ENCODE results near the gene AKR1D1. TPM values are rescaled to one million over a fixed set of nuclear protein-coding genes. Genes with fewer than 3 reads are reported as not detected.
A peak's percentile ranks its signal among the peaks of the same experiment; 100 is the strongest.
"Not testable (repeated sequence)": the region's sequence is repeated elsewhere in the genome, so short reads cannot be mapped to it uniquely, and the experiment has no call there.

The AKR1D1 gene
- total RNA-seq, 1 donor from 2014 or later: not detected

DNA sequence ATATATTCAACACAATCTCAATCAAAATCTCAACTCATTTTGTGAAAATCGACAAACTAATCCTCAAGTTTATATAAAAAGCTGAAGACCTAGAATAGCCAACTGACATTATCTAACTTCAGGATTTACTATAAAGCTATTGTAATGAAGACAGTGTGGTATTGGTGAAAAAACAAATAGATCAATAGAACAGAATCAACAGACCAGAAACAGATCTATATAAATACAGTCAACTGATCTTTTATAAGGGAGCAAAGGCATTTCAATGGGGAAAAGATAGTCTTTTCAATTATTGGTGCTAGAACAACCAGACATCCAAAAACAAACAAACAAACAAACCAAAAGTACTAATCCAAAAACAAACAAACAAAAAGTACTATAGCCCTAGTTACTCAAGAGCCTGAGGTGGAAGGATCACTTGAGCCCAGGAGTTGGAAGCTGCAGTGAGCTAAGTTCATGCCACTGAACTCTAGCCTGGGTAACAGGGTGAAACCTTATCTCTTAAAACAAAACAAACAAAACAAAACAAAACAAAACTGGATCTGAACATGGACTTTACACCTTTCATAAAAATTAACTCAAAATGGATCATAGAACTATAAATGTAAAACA is 26.6 kb upstream of the AKR1D1 start:
- TF ChIP-seq, protein P1, sequence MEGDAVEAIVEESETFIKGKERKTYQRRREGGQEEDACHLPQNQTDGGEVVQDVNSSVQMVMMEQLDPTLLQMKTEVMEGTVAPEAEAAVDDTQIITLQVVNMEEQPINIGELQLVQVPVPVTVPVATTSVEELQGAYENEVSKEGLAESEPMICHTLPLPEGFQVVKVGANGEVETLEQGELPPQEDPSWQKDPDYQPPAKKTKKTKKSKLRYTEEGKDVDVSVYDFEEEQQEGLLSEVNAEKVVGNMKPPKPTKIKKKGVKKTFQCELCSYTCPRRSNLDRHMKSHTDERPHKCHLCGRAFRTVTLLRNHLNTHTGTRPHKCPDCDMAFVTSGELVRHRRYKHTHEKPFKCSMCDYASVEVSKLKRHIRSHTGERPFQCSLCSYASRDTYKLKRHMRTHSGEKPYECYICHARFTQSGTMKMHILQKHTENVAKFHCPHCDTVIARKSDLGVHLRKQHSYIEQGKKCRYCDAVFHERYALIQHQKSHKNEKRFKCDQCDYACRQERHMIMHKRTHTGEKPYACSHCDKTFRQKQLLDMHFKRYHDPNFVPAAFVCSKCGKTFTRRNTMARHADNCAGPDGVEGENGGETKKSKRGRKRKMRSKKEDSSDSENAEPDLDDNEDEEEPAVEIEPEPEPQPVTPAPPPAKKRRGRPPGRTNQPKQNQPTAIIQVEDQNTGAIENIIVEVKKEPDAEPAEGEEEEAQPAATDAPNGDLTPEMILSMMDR (IDR thresholded peaks at IDR 0.05): no peak
- Histone ChIP-seq H3K36me3 (no peaks in the 10 kb centered on the region), H3K4me1 (no peaks in the 10 kb centered on the region), H3K9me3 (no peaks in the 10 kb centered on the region), H3K27me3 (no peaks in the 10 kb centered on the region), H3K27ac (no peak overlapping the region), H3K4me3 (no peak overlapping the region)
- DNase-seq (no peak), ATAC-seq (no peak)
- intact Hi-C loops (cut with DNase I): no loop called here

GRCh38 chr7:138051712-138052247 is 24.5 kb upstream of the AKR1D1 start:
- ATAC-seq; intact Hi-C loops (cut with DNase I); H3K4me1 ChIP-seq; H3K9me3 ChIP-seq; H3K36me3 ChIP-seq; H3K27ac ChIP-seq; DNase-seq; H3K4me3 ChIP-seq; H3K27me3 ChIP-seq: not testable (repeated sequence)

GRCh38 chr7:138052696-138053095 is 23.6 kb upstream of the AKR1D1 start:
- H3K27me3 ChIP-seq: no peaks in the 10 kb centered on the region
- no peak for ATAC-seq

GRCh38 chr7:138055698-138056097 is 20.6 kb upstream of the AKR1D1 start:
- DNase-seq; H3K36me3 ChIP-seq; intact Hi-C loops (cut with DNase I); H3K27me3 ChIP-seq; H3K9me3 ChIP-seq; ATAC-seq; H3K4me3 ChIP-seq; H3K4me1 ChIP-seq; H3K27ac ChIP-seq: not testable (repeated sequence)

More at GRCh38 chr7:138052696-138053095, 23.6 kb upstream of the AKR1D1 start:
- Histone ChIP-seq H3K36me3 (no peaks in the 10 kb centered on the region), H3K9me3 (no peaks in the 10 kb centered on the region), H3K27ac (no peak overlapping the region), H3K4me3 (no peak overlapping the region), H3K4me1 (no peaks in the 10 kb centered on the region)
- TF ChIP-seq, protein P1 (IDR thresholded peaks at IDR 0.05): no peak
- no peak for DNase-seq
- intact Hi-C loops (cut with DNase I): no loop called here

GRCh38 chr7:138063400-138063799 is 12.9 kb upstream of the AKR1D1 start:
- Histone ChIP-seq H3K27me3 (no peaks in the 10 kb centered on the region), H3K27ac (no peak overlapping the region), H3K36me3 (no peaks in the 10 kb centered on the region), H3K4me1 (no peaks in the 10 kb centered on the region), H3K4me3 (no peak overlapping the region), H3K9me3 (no peaks in the 10 kb centered on the region)
- no peak for DNase-seq
- intact Hi-C loops (cut with DNase I): no loop called here
- TF ChIP-seq, protein P1 (IDR thresholded peaks at IDR 0.05): no peak
- ATAC-seq: no peak

DNA sequence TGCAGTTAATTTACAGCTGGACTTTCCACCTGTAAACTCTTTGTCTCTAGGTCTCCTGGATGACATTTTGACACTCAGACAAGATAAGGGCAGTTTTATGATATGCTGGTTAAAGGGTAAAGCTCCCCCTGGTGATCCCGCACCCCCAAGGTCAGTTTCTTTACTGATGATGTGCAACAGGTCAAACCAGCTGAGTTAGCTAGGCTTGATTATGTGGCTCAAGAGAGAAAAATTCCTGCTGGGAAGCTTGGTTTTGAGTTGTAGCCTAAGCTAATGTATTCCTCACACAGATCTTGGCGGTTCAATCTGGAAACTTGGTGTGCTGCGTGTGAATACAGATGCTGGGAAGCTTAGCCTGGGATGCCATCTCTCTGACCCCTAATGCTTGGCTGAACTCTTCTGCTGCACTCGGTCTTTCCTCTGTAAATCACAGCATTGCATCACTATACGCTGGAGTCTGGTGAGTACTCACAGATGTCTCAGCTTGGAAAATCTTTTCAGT is 11.4 kb upstream of the AKR1D1 start:
- peak; percentile 40 for ATAC-seq
- no peaks in the 10 kb centered on the region for H3K27me3 ChIP-seq
- H3K9me3 ChIP-seq: no peaks in the 10 kb centered on the region
- DNase-seq: no peak
- intact Hi-C loops (cut with DNase I): no loop called here
- H3K27ac ChIP-seq: no peak overlapping the region
- no peaks in the 10 kb centered on the region for H3K4me1 ChIP-seq
- TF ChIP-seq, protein P1 (IDR thresholded peaks at IDR 0.05): no peak
- no peaks in the 10 kb centered on the region for H3K36me3 ChIP-seq
- no peak overlapping the region for H3K4me3 ChIP-seq
